GM21526 (cell line): ENCODE measurements around the gene TBC1D25.
"Not testable (repeated sequence)": the region's sequence is repeated elsewhere in the genome, so short reads cannot be mapped to it uniquely, and the experiment has no call there.

ENCODE experiments used
- ATAC-seq: cut with Tn5 transposase; IDR thresholded peaks from one replicate; pipeline ENCODE4 v1.9.1; 2021; ENCODE audit warnings: moderate library complexity; ENCODE audit not compliant: unreplicated experiment, low FRiP score

Gene TBC1D25

DNA sequence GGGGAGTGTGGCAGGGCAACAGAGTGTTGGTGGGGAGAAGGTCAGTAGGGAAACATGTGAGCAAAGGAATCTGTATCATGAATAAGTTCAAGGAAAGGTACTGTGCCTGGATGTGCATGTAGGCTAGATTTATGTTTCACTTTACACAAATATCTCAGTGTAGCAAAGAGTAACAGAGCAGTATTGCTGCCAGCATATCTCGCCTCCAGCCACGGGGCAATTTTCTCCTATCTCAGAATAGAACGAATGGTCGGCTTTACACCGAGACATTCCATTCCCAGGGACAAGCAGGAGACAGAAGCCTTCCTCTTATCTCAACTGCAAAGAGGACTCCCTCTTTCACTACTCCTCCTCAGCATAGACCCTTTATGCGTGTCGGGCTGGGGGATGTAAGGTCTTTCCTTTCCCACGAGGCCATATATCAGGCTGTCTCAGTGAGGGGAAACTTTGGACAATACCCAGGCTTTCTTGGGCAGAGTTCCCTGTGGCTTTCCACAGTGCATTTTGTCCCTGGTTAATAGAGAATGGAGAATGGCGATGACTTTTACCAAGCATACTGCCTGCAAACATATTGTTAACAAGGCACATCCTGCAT lies 16.3 kb downstream of the TBC1D25 start:
- ATAC-seq, result not testable (repeated sequence)

DNA sequence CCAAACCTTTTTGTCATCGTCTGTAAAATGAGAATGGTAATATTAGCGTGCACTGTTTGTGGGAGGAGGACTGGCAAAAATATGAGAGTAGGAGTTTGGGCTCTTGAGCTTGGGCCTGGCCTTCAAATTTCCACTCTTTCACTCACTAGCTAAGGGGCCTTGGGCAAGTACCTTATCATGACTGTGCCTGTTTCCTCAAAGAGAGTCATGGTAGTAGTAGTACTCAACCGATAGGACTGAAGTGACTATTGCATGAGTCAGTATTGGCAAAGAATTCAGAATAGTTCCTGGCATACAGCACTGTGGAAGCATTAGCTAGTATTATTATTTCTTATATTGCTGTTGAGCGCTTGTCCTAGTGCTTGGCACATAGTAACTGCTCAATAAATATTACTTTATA lies 18.8 kb downstream of the TBC1D25 start:
- no peak for ATAC-seq

DNA sequence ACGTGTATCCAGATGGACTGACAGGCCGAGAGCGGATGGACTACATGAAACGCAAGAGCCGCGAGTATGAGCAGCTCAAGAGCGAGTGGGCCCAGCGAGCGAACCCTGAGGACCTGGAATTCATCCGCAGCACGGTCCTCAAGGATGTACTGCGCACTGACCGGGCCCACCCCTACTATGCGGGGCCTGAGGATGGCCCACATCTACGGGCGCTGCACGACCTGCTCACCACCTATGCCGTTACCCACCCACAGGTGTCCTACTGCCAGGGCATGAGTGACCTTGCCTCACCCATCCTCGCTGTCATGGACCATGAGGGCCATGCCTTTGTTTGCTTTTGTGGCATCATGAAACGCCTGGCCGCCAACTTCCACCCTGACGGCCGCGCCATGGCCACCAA lies 20.1 kb downstream of the TBC1D25 start:
- ATAC-seq, result no peak

DNA sequence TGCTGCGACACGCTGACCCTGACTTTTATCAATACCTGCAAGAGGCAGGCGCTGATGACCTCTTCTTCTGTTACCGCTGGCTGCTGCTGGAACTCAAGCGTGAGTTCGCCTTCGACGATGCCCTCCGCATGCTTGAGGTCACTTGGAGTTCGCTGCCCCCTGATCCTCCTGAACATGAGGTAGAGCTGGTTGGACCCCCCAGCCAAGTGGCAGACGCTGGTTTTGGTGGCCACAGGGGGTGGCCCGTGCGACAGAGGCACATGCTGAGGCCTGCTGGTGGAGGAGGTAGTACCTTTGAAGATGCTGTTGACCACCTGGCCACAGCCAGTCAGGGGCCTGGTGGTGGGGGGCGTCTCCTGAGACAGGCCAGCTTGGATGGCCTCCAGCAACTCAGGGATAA lies 20.5 kb downstream of the TBC1D25 start:
- ATAC-seq, result no peak

DNA sequence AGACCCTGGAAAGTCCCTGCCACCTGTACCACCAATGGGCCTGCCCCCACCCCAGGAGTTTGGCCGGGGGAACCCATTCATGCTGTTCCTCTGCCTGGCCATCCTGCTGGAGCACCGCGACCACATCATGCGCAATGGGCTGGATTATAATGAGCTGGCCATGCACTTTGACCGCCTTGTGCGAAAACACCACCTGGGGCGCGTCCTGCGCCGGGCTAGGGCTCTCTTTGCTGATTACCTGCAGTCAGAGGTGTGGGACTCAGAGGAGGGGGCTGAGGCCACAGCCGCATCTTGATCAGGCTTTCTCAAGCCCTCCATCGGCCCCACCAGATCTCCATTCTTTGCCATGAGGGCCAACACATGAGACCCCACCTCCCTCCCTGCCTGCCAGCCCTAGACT lies 21.2 kb downstream of the TBC1D25 start:
- ATAC-seq, result no peak

DNA sequence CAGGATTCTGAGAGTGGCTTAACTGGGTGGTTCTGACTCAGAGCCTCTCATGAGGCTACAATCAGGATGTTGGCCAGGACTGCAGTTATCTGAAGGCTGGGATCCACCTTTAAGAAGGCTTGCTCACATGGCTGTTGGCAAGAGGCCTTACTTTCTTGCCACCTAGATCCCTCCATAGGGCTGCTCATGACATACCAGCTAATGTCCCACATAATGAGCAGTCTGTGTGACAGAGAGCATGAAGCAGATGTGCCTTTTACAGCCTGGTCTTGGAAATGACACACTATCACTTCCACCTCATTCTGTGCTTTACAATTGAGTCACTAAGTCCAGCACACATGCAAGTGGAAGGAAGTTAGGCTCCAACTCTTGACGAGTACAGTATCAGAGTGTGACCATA lies 30.4 kb downstream of the TBC1D25 start:
- no peak for ATAC-seq

DNA sequence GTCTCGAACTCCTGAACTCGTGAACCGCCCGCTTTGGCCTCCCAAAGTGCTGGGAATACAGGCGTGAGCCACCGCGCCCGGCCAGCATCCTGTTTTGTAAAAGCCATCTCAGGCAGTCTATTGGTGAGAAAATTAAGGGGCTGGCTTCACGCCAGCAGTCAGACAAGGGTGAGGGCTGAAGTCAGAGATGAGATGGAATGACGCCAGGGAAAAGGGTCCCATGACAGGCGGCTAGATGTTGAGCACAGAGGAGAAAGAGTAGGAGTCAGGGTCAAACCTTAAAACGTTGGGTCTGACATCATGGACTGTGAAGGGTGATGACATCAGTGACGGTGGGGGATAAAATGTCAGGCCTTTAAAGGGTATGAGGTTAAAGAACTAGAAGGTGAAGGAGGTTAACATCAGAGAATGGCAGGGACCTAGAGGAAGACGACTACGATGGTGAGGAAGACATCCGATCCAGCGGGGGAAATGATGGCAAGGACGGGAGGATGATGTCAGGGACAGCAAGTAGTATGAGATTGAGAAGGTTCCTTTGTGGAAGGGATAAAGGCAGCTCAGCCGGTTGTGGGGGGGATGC lies 34.3 kb downstream of the TBC1D25 start:
- ATAC-seq, result peak; percentile 8

DNA sequence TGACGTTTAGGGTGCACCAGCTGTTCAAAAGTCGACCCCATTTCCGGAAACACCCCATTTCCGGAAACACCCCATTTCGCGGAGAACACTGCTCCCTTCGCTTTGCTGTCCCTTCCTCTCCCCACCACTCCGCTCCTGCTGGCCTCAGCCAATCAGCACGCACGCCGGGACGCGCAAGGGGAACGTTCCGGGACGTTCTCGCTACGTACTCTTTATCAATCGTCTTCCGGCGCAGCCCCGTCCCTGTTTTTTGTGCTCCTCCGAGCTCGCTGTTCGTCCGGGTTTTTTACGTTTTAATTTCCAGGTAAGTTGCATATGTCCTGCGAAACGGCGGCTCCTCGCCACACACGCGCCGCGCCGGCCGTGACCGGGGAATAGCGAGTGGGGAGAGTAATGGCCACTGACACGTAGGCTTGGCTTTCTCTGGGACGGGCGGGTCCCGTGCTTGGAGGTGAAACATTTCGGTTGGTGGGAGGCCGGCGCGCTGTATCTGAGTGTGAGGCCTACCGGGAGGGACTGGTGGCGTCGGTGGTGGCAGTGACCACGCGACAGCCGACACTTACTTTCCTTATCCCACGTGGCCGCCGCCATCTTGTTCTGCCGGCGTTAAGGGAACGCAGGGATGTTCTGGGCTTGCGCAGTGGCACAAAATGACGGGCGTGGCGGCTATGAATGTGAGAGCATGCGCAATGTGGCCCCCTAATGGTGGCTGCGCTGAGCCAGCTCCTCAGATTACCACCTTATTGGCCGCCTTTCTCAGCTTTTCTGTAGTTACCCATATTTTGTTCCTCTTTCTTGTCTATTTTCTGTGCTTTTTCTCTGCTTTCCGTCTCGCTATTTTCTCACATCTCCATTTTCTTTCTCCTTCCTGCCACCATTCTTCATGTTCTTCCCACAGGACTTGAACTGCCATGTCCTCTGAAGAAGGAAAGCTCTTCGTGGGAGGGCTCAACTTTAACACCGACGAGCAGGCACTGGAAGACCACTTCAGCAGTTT lies 35.1 kb downstream of the TBC1D25 start, which contains the start of gene RBM3:
Gene RBM3 (plus strand): TSS at position 215 of the 997 bp plus-strand sequence. CDS start 697 bp downstream, at position 912.
- ATAC-seq, result peak; percentile 78

- no peak for ATAC-seq
These were observed 36.1 kb downstream of the TBC1D25 start for GRCh38 chrX:48575642-48576041.

DNA sequence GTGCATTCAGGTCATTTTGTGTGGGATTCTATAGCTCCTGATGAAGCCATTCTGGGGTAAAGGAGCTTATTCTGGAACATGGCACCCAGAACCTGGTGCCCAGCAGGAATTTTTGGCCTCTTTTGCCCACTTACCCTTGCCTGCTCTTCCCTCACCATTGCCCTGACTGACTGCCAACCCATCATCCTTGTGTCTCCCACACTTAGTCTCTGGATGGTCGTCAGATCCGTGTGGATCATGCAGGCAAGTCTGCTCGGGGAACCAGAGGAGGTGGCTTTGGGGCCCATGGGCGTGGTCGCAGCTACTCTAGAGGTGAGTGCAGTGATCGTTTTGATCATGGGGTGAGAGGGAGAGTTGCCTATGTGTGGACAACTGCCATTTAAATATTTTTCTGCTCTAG lies 36.6 kb downstream of the TBC1D25 start:
- no peak for ATAC-seq

- no peak for ATAC-seq
These were observed 39.2 kb downstream of the TBC1D25 start for GRCh38 chrX:48578661-48579128.

DNA sequence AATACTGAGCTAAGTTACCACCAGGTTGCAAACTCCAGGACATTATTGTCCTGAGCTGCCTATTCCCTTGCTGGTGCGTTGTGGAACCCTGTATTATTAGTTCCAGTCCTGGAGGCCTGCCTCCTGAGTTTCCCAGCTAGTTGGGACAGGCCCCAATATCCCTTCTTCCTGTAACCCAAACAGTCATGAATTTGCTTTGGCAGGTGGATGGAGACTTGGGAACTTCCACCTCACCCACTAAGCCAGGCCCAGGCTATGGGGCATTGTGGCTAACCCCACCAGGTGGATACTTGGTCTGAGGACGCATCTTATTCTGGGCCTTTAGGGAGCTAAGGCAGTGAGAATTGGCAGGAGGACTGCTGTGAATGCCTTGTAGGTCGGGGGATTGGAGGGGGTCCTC lies 39.7 kb downstream of the TBC1D25 start:
- ATAC-seq, result no peak

DNA sequence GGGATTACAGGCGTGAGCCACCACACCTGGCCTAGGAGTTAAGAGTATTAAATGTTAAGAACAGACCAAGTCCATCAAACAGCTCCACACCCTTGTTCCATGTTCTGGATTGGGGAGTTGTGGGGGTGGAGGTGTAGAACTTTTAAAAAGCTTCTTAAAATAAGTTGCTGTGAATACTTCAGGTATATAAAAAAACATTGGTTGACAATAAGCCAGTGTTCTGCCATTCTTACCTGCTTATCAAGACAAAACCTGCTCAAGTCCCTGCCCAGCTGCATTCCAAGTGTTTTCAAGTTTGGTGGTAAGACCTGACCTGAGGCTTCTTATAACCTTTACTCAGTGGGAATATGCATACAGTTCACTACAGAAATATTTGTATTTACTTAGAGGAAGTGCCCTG lies 41.1 kb downstream of the TBC1D25 start:
- ATAC-seq, result no peak

- ATAC-seq, result no peak
These were observed 45.2 kb downstream of the TBC1D25 start for GRCh38 chrX:48584698-48585097.

- ATAC-seq, result no peak
These were observed 50.1 kb downstream of the TBC1D25 start for GRCh38 chrX:48589482-48590162.

GRCh38 chrX:48590203-48591103 lies 50.9 kb downstream of the TBC1D25 start:
- ATAC-seq, result no peak

- ATAC-seq, result no peak
These were observed 51.8 kb downstream of the TBC1D25 start for GRCh38 chrX:48591255-48591791.

DNA sequence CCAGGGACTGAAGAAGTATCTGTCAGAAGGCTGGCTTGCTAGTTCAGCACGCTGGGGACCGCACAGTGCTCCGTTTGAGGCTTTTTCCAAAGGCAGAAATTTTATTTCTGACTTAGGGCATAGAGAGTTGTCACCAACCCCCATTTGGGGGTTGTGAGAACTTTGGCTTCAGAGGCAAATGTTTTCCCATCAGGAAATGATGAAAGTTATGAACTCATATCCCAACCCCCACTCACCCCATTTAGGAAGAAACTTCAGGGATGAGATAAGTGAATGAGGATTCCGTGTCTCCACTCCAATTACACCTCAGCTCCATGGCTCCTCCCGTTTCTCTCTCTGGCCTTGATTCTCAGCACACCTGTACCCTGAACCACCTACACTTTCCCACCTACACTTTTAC lies 53.5 kb downstream of the TBC1D25 start:
- ATAC-seq, result no peak

GRCh38 chrX:48595929-48596328 lies 56.4 kb downstream of the TBC1D25 start:
- no peak for ATAC-seq
